ENCODE data around the gene TTF2.
A peak's percentile ranks its signal among the peaks of the same experiment; 100 is the strongest.

Gene TTF2

GRCh38 chr1:117046781-117047180 lies 13.3 kb upstream of the TTF2 start:
- no peak for DNase-seq (ENCODE audit: low read depth)

- DNase-seq (ENCODE audit: low read depth), result no peak
These were observed 12.9 kb upstream of the TTF2 start for GRCh38 chr1:117047271-117047670.

- DNase-seq (ENCODE audit: low read depth), result no peak
These were observed 10.3 kb upstream of the TTF2 start for GRCh38 chr1:117049857-117050256.

GRCh38 chr1:117051224-117052064 lies 8.7 kb upstream of the TTF2 start:
- DNase-seq (ENCODE audit: low read depth), result no peak

- no peak for DNase-seq (ENCODE audit: low read depth)
These were observed 6.1 kb upstream of the TTF2 start for GRCh38 chr1:117054068-117054467.

- no peak for DNase-seq (ENCODE audit: low read depth)
These were observed 1.3 kb upstream of the TTF2 start for GRCh38 chr1:117058810-117059209.

GRCh38 chr1:117059334-117059677 lies 820 bp upstream of the TTF2 start:
- peak; percentile 43 for DNase-seq (ENCODE audit: low read depth)

GRCh38 chr1:117060441-117061317 lies 553 bp downstream of the TTF2 start:
- no peak for DNase-seq (ENCODE audit: low read depth)

GRCh38 chr1:117061986-117062415 lies 1.9 kb downstream of the TTF2 start:
- no peak for DNase-seq (ENCODE audit: low read depth)

GRCh38 chr1:117066367-117066766 lies 6.2 kb downstream of the TTF2 start:
- no peak for DNase-seq (ENCODE audit: low read depth)

GRCh38 chr1:117067533-117068370 lies 7.6 kb downstream of the TTF2 start:
- no peak for DNase-seq (ENCODE audit: low read depth)

- no peak for DNase-seq (ENCODE audit: low read depth)
These were observed 8.5 kb downstream of the TTF2 start for GRCh38 chr1:117068580-117068979.

GRCh38 chr1:117069220-117069844 lies 9.2 kb downstream of the TTF2 start:
- DNase-seq (ENCODE audit: low read depth), result no peak

- no peak for DNase-seq (ENCODE audit: low read depth)
These were observed 10.0 kb downstream of the TTF2 start for GRCh38 chr1:117070124-117070523.

- no peak for DNase-seq (ENCODE audit: low read depth)
These were observed 16.5 kb downstream of the TTF2 start for GRCh38 chr1:117076648-117077047.

GRCh38 chr1:117077267-117077666 lies 17.1 kb downstream of the TTF2 start:
- DNase-seq (ENCODE audit: low read depth), result no peak

- no peak for DNase-seq (ENCODE audit: low read depth)
These were observed 19.6 kb downstream of the TTF2 start for GRCh38 chr1:117079737-117080136.

GRCh38 chr1:117084231-117084630 lies 24.1 kb downstream of the TTF2 start:
- DNase-seq (ENCODE audit: low read depth), result no peak

- DNase-seq (ENCODE audit: low read depth), result no peak
These were observed 27.6 kb downstream of the TTF2 start for GRCh38 chr1:117087686-117088085.

GRCh38 chr1:117089996-117090395 lies 29.9 kb downstream of the TTF2 start:
- no peak for DNase-seq (ENCODE audit: low read depth)

- no peak for DNase-seq (ENCODE audit: low read depth)
These were observed 32.5 kb downstream of the TTF2 start for GRCh38 chr1:117092594-117092993.

GRCh38 chr1:117093091-117093534 lies 33.0 kb downstream of the TTF2 start:
- no peak for DNase-seq (ENCODE audit: low read depth)

Measured in stimulated activated CD8-positive, alpha-beta memory T cell treated with anti-CD3 and anti-CD28 coated beads, Interleukin-12 subunit alpha, Interleukin-12 subunit beta, amount 100 ng/mL, for 4 hours (primary cell).